Measurements from ENCODE around the gene LDB2.

LDB2 gene

DNA sequence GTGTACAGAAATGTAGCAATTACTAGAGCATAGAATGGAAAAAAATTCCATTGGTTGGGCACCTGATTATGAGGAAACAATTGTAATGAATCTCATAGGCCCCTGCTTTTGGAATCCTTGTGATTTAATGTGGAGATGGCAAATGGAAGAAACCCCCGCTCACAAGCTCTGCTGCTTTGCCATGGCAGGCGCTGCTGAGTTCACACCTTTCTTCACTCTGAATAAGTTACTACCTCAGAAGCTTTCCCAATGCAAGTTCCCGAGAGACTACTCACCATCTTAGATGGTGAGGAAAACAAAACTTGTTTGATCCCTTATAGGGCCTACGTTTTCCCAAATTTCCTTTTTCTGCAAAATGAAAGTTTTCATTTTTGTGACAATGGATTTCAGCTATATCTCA lies 405.6 kb downstream of the LDB2 start:
- H3K9me3 ChIP-seq (ENCODE audit: low read length): no peaks in the 10 kb centered on the region
- H3K27ac ChIP-seq (ENCODE audit: low read depth, low read length, poor library complexity, severe bottlenecking): no peak overlapping the region
- no peak overlapping the region for H3K4me3 ChIP-seq (ENCODE audit: low read depth, low read length, poor library complexity, severe bottlenecking)
- no peaks in the 10 kb centered on the region for H4K20me1 ChIP-seq (ENCODE audit: insufficient read depth, low read length)
- no peaks in the 10 kb centered on the region for H3K27me3 ChIP-seq (ENCODE audit: insufficient read depth, low read length)
- H3K36me3 ChIP-seq (ENCODE audit: insufficient read depth, low read length): no peaks in the 10 kb centered on the region
- no peak overlapping the region for H3K9ac ChIP-seq (ENCODE audit: low read length)
- no peak for TF ChIP-seq EZH2 (IDR thresholded peaks at IDR 0.05; ENCODE audit: borderline replicate concordance, low read length)
- TF ChIP-seq CTCF (IDR thresholded peaks at IDR 0.05; ENCODE audit: low read length): no peak
- no peak overlapping the region for H3K4me2 ChIP-seq (ENCODE audit: low read length)
- H3F3A ChIP-seq (ENCODE audit: insufficient read depth, low read length): no peaks in the 10 kb centered on the region
- no peaks in the 10 kb centered on the region for H3K79me2 ChIP-seq (ENCODE audit: insufficient read depth, low read length)
- H3K9me2 ChIP-seq (ENCODE audit: low read depth, low read length): no peaks in the 10 kb centered on the region
- H3K4me1 ChIP-seq (ENCODE audit: insufficient read depth, low read length, severe bottlenecking): no peaks in the 10 kb centered on the region
- no peak overlapping the region for H2AFZ ChIP-seq (ENCODE audit: low read length)

GRCh38 chr4:16489226-16489625 lies 409.2 kb downstream of the LDB2 start:
- Histone ChIP-seq H2AFZ (ENCODE audit: low read length) (no peak overlapping the region), H3K4me3 (ENCODE audit: low read depth, low read length, poor library complexity, severe bottlenecking) (no peak overlapping the region), H3K9me2 (ENCODE audit: low read depth, low read length) (no peaks in the 10 kb centered on the region), H3K27me3 (ENCODE audit: insufficient read depth, low read length) (no peaks in the 10 kb centered on the region), H3F3A (ENCODE audit: insufficient read depth, low read length) (no peaks in the 10 kb centered on the region), H3K27ac (ENCODE audit: low read depth, low read length, poor library complexity, severe bottlenecking) (no peak overlapping the region), H3K4me1 (ENCODE audit: insufficient read depth, low read length, severe bottlenecking) (no peaks in the 10 kb centered on the region), H3K9ac (ENCODE audit: low read length) (no peak overlapping the region), H3K9me3 (ENCODE audit: low read length) (no peaks in the 10 kb centered on the region), H3K4me2 (ENCODE audit: low read length) (no peak overlapping the region), H4K20me1 (ENCODE audit: insufficient read depth, low read length) (no peaks in the 10 kb centered on the region), H3K36me3 (ENCODE audit: insufficient read depth, low read length) (no peaks in the 10 kb centered on the region), H3K79me2 (ENCODE audit: insufficient read depth, low read length) (no peaks in the 10 kb centered on the region)
- TF ChIP-seq EZH2 (IDR thresholded peaks at IDR 0.05; ENCODE audit: borderline replicate concordance, low read length) (no peak), CTCF (IDR thresholded peaks at IDR 0.05; ENCODE audit: low read length) (no peak)

DNA sequence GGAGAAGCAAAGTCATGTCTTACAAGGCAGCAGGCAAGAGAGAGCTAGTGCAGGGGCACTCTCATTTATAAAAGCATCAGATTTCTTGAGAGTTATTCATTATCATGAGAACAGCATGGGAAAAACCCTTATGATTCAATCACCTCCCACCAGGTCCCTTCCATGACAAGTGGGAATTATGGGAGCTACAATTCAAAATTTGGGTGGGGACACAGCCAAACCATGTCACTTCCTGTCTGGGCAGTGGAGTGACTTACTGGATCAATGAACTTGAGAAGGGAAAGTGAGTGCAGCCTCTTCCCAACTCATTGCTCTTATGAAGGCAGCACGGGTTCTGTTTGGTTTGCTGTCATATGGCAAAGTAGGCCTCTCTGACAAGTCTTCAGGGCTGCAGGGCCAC lies 410.4 kb downstream of the LDB2 start:
- Histone ChIP-seq H3K9me3 (ENCODE audit: low read length) (no peaks in the 10 kb centered on the region), H3K36me3 (ENCODE audit: insufficient read depth, low read length) (no peaks in the 10 kb centered on the region), H4K20me1 (ENCODE audit: insufficient read depth, low read length) (no peaks in the 10 kb centered on the region), H3F3A (ENCODE audit: insufficient read depth, low read length) (no peaks in the 10 kb centered on the region), H3K9ac (ENCODE audit: low read length) (no peak overlapping the region), H3K4me2 (ENCODE audit: low read length) (no peak overlapping the region), H3K27me3 (ENCODE audit: insufficient read depth, low read length) (no peaks in the 10 kb centered on the region), H3K9me2 (ENCODE audit: low read depth, low read length) (no peaks in the 10 kb centered on the region), H2AFZ (ENCODE audit: low read length) (no peak overlapping the region), H3K4me3 (ENCODE audit: low read depth, low read length, poor library complexity, severe bottlenecking) (no peak overlapping the region), H3K79me2 (ENCODE audit: insufficient read depth, low read length) (no peaks in the 10 kb centered on the region), H3K4me1 (ENCODE audit: insufficient read depth, low read length, severe bottlenecking) (no peaks in the 10 kb centered on the region), H3K27ac (ENCODE audit: low read depth, low read length, poor library complexity, severe bottlenecking) (no peak overlapping the region)
- no peak for TF ChIP-seq EZH2 (IDR thresholded peaks at IDR 0.05; ENCODE audit: borderline replicate concordance, low read length)

GRCh38 chr4:16484711-16485110 lies 413.7 kb downstream of the LDB2 start:
- no peaks in the 10 kb centered on the region for H4K20me1 ChIP-seq (ENCODE audit: insufficient read depth, low read length)
- TF ChIP-seq CTCF (IDR thresholded peaks at IDR 0.05; ENCODE audit: low read length): no peak
- TF ChIP-seq EZH2 (IDR thresholded peaks at IDR 0.05; ENCODE audit: borderline replicate concordance, low read length): no peak
- H3K9me3 ChIP-seq (ENCODE audit: low read length): no peaks in the 10 kb centered on the region
- H3K9me2 ChIP-seq (ENCODE audit: low read depth, low read length): no peaks in the 10 kb centered on the region
- no peak overlapping the region for H2AFZ ChIP-seq (ENCODE audit: low read length)
- H3K4me1 ChIP-seq (ENCODE audit: insufficient read depth, low read length, severe bottlenecking): no peaks in the 10 kb centered on the region
- no peaks in the 10 kb centered on the region for H3K27me3 ChIP-seq (ENCODE audit: insufficient read depth, low read length)
- H3K36me3 ChIP-seq (ENCODE audit: insufficient read depth, low read length): no peaks in the 10 kb centered on the region
- H3K79me2 ChIP-seq (ENCODE audit: insufficient read depth, low read length): no peaks in the 10 kb centered on the region
- no peaks in the 10 kb centered on the region for H3F3A ChIP-seq (ENCODE audit: insufficient read depth, low read length)
- H3K4me2 ChIP-seq (ENCODE audit: low read length): no peak overlapping the region
- no peak overlapping the region for H3K9ac ChIP-seq (ENCODE audit: low read length)
- no peak overlapping the region for H3K27ac ChIP-seq (ENCODE audit: low read depth, low read length, poor library complexity, severe bottlenecking)
- no peak overlapping the region for H3K4me3 ChIP-seq (ENCODE audit: low read depth, low read length, poor library complexity, severe bottlenecking)

Data from OCI-LY1 (cell line).